Lung (tissue), 12 donors: ENCODE data around the gene ALG1L2. TPM values are rescaled to one million over a fixed set of nuclear protein-coding genes. Genes with fewer than 3 reads are reported as not detected.
"Not testable (repeated sequence)": the region's sequence is repeated elsewhere in the genome, so short reads cannot be mapped to it uniquely, and the experiment has no call there.

Experiments used
- ATAC-seq: fragments of 200-7000 bp; cut with Tn5 transposase; one replicate; pipeline ENCODE4 v1.9.1; 2020; ENCODE audit warnings: moderate number of reproducible peaks; ENCODE audit not compliant: insufficient read depth, low FRiP score
- DNase-seq, 3 donors: peaks; one replicate each; pipeline ENCODE4 v3.0.0-alpha.2; 2013 to 2017
- H3K27ac ChIP-seq, 2 donors: one replicate each; pipeline ENCODE4 v1.5.1; 2013; ENCODE audit warnings: mild to moderate bottlenecking in 2 of 2, moderate library complexity in 2 of 2, control low read depth in 1 of 2, inconsistent platforms in 1 of 2, low read depth in 1 of 2, low read length in 1 of 2
- H3K27me3 ChIP-seq, 3 donors: one replicate each; pipeline ENCODE4 v1.5.1; 2013; ENCODE audit warnings: low read length in 2 of 3; ENCODE audit not compliant: control insufficient read depth in 3 of 3, insufficient read depth in 3 of 3
- H3K36me3 ChIP-seq, 4 donors: one replicate each; pipeline ENCODE4 v1.5.1; 2013; ENCODE audit warnings: low read length in 4 of 4, mild to moderate bottlenecking in 1 of 4, moderate library complexity in 1 of 4; ENCODE audit not compliant: control insufficient read depth in 4 of 4, insufficient read depth in 4 of 4
- H3K4me1 ChIP-seq, 5 donors: one replicate each; pipeline ENCODE4 v1.5.1; 2013; ENCODE audit warnings: low read length in 5 of 5, mild to moderate bottlenecking in 2 of 5, moderate library complexity in 1 of 5; ENCODE audit not compliant: control insufficient read depth in 5 of 5, insufficient read depth in 5 of 5
- H3K4me3 ChIP-seq: one replicate; pipeline ENCODE4 v1.5.1; 2013; ENCODE audit warnings: mild to moderate bottlenecking, control low read depth, moderate library complexity
- H3K9ac ChIP-seq, 2 donors: one replicate each; pipeline ENCODE4 v1.5.1; 2013; ENCODE audit warnings: low read length in 2 of 2, control low read depth in 1 of 2; ENCODE audit not compliant: insufficient read depth in 1 of 2
- H3K9me3 ChIP-seq, 4 donors: one replicate each; pipeline ENCODE4 v1.5.1; 2013; ENCODE audit warnings: low read length in 3 of 4, mild to moderate bottlenecking in 1 of 4, moderate library complexity in 1 of 4; ENCODE audit not compliant: control insufficient read depth in 4 of 4, insufficient read depth in 3 of 4
- CTCF ChIP-seq: IDR thresholded peaks from 2 replicates; pipeline ENCODE4 v1.5.1; 2012; ENCODE audit warnings: mild to moderate bottlenecking; ENCODE audit errors: control extremely low read depth, extremely low read depth
- WGBS, 2 donors: extraction: QIAGEN DNeasy Blood & Tissue Kit; methylation state at CpG; one replicate each; pipeline ENCODE4 v1.1.7; 2013; 5-methylcytosine and 5-hydroxymethylcytosine counted together
- polyA plus RNA-seq, 2 donors: library from polyadenylated mRNA; stranded (reverse); fragments of 200-250 nt; gene quantifications; one replicate each; pipeline ENCODE4 v1.2.1, GENCODE V29; 2013
- total RNA-seq, 2 donors: library from RNA; depleted of rRNA in 1 of 2; stranded (reverse); fragments of >200 nt in 1 of 2; gene quantifications; one replicate each; pipeline ENCODE4 v1.2.1, GENCODE V29; 2014 to 2021
- donor health status: control.
- donor health status: control.
- donor health status: Bipolar disorder and iron deficiency.
- donor health status: healthy.
- donor health status: DM: yes; HTN: yes; CAD: no.

Gene ALG1L2
- total and polyA plus RNA-seq, 4 donors = 0.80 TPM; not detected in 3

GRCh38 chr3:130111185-130111864, 29.7 kb downstream of the ALG1L2 start:
- no peak for TF ChIP-seq CTCF
- peak; percentile 100 for ATAC-seq
- no peaks in the 10 kb centered on the region for H3K9me3 ChIP-seq
- peak; percentile 98 to 99 (median 99) for DNase-seq
- H3K4me3 ChIP-seq = peak overlapping the region; percentile 68
- no peaks in the 10 kb centered on the region for H3K36me3 ChIP-seq
- peak overlapping the region; percentile 51 to 76 for H3K27ac ChIP-seq
- no peaks in the 10 kb centered on the region for H3K4me1 ChIP-seq
- no peaks in the 10 kb centered on the region for H3K27me3 ChIP-seq
- no peak overlapping the region for H3K9ac ChIP-seq
- 0 to 1% methylated on average over 47 to 54 of the region's 54 CpGs for WGBS, 2 donors

- H3K27ac ChIP-seq = peak overlapping the region; percentile 62 to 64
- not testable (repeated sequence) for H3K9me3 ChIP-seq, H3K4me1 ChIP-seq, H3K27me3 ChIP-seq, H3K36me3 ChIP-seq
- ATAC-seq = peak; percentile 45
- H3K9ac ChIP-seq = peak overlapping the region; percentile 48 to 89
- peak; percentile 97 to 99 (median 97) for DNase-seq
- WGBS, 2 donors = 0 to 1% methylated on average over 51 to 62 of the region's 63 CpGs
- peak overlapping the region; percentile 30 for H3K4me3 ChIP-seq
Observed at GRCh38 chr3:130111865-130112747, 30.5 kb downstream of the ALG1L2 start.

GRCh38 chr3:130112748-130113073, 31.1 kb downstream of the ALG1L2 start:
- H3K9ac ChIP-seq = peak overlapping the region; percentile 48 to 89
- 9 to 19% methylated on average over 7 of the region's 7 CpGs for WGBS, 2 donors
- peak overlapping the region; percentile 62 to 64 for H3K27ac ChIP-seq
- not testable (repeated sequence) for DNase-seq, ATAC-seq, H3K27me3 ChIP-seq, H3K4me3 ChIP-seq, H3K36me3 ChIP-seq, H3K9me3 ChIP-seq, H3K4me1 ChIP-seq

- not testable (repeated sequence) for DNase-seq, H3K9ac ChIP-seq, H3K4me1 ChIP-seq, H3K9me3 ChIP-seq, H3K27ac ChIP-seq, H3K36me3 ChIP-seq, H3K4me3 ChIP-seq, ATAC-seq, H3K27me3 ChIP-seq
- 85 to 87% methylated on average over 2 of the region's 2 CpGs for WGBS, 2 donors
Observed at GRCh38 chr3:130115400-130115799, 33.8 kb downstream of the ALG1L2 start.

- TF ChIP-seq CTCF = no peak
- Histone ChIP-seq H3K4me1 (peaks cover 0 to 5% (median 0%) of the 10 kb centered on the region in 5 donors), H3K36me3 (no peaks in the 10 kb centered on the region), H3K4me3 (no peak overlapping the region), H3K9me3 (no peaks in the 10 kb centered on the region), H3K27ac (no peak overlapping the region), H3K27me3 (no peaks in the 10 kb centered on the region), H3K9ac (no peak overlapping the region)
- no peak for DNase-seq
- ATAC-seq = no peak
Observed at GRCh38 chr3:130117933-130118332, 36.3 kb downstream of the ALG1L2 start.

GRCh38 chr3:130119824-130120223, 38.2 kb downstream of the ALG1L2 start:
- DNase-seq = peak; percentile 60 to 79 (median 70)
- not testable (repeated sequence) for ATAC-seq

More at GRCh38 chr3:130119824-130120223, 38.2 kb downstream of the ALG1L2 start:
- not testable (repeated sequence) for H3K9ac ChIP-seq, H3K27me3 ChIP-seq, H3K4me1 ChIP-seq, H3K9me3 ChIP-seq, H3K27ac ChIP-seq, H3K4me3 ChIP-seq, H3K36me3 ChIP-seq
- 29 to 46% methylated on average over 9 of the region's 9 CpGs for WGBS, 2 donors
